ENCODE measurements around the gene PBXIP1.
A peak's percentile ranks its signal among the peaks of the same experiment; 100 is the strongest.
"Not testable (repeated sequence)": the region's sequence is repeated elsewhere in the genome, so short reads cannot be mapped to it uniquely, and the experiment has no call there.

Gene PBXIP1

DNA sequence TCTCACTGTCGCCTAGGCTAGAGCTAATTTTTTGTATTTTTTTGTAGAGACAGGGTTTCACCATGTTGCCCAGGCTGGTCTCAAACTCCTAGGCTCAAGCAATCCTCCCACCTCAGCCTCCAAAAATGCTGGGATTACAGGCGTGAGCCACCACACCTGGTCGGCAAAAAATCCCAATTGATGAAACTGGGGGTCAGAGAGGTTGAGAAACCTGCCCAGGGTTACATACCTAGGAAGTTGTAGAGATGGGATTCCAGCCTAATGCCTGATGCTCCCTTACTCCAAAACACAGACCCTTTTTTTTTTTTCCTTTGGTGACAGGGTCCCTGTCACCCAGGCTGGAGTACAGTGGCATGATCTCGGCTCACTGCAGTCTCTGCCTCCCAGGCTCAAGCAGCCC lies 30.8 kb upstream of the PBXIP1 start:
- Mint-ChIP-seq H3K4me1 (ENCODE audit: low read depth) (peaks cover 33% of the 10 kb centered on the region), H3K36me3 (ENCODE audit: low read depth) (peaks cover 56% of the 10 kb centered on the region)
- H3K27me3 Mint-ChIP-seq, DNase-seq, H3K4me3 Mint-ChIP-seq, H3K27ac Mint-ChIP-seq, H3K9me3 Mint-ChIP-seq: not testable (repeated sequence)

GRCh38 chr1:154983776-154984466 lies 28.0 kb upstream of the PBXIP1 start:
- peaks cover 34% of the 10 kb centered on the region for H3K36me3 Mint-ChIP-seq (ENCODE audit: low read depth)
- H3K9me3 Mint-ChIP-seq: no peaks in the 10 kb centered on the region
- no peak for DNase-seq
- H3K27me3 Mint-ChIP-seq: no peaks in the 10 kb centered on the region
- H3K4me1 Mint-ChIP-seq (ENCODE audit: low read depth): peaks cover 34% of the 10 kb centered on the region
- no peak overlapping the region for H3K4me3 Mint-ChIP-seq
- H3K27ac Mint-ChIP-seq: no peak overlapping the region

- peaks cover 25% of the 10 kb centered on the region for H3K4me1 Mint-ChIP-seq (ENCODE audit: low read depth)
- no peak within 1 kb of the TSS for H3K27ac Mint-ChIP-seq
- H3K9me3 Mint-ChIP-seq: no peaks in the 10 kb centered on the region
- DNase-seq: peak; percentile 94
- H3K36me3 Mint-ChIP-seq (ENCODE audit: low read depth): peaks cover 26% of the 10 kb centered on the region
- H3K4me3 Mint-ChIP-seq: no peak within 1 kb of the TSS
- no peaks in the 10 kb centered on the region for H3K27me3 Mint-ChIP-seq
Observed at GRCh38 chr1:154982897-154983648, 27.2 kb upstream of the PBXIP1 start, which contains the start of gene FLAD1. Gene FLAD1, plus strand, starts transcription at chr1:154983344. Its CDS starts 351 bp downstream, at chr1:154983695.

GRCh38 chr1:154982341-154982740 lies 26.4 kb upstream of the PBXIP1 start:
- no peak overlapping the region for H3K4me3 Mint-ChIP-seq
- no peaks in the 10 kb centered on the region for H3K9me3 Mint-ChIP-seq
- no peak for DNase-seq
- H3K27me3 Mint-ChIP-seq: no peaks in the 10 kb centered on the region
- H3K27ac Mint-ChIP-seq: no peak overlapping the region
- peaks cover 28% of the 10 kb centered on the region for H3K4me1 Mint-ChIP-seq (ENCODE audit: low read depth)
- peaks cover 18% of the 10 kb centered on the region for H3K36me3 Mint-ChIP-seq (ENCODE audit: low read depth)

DNA sequence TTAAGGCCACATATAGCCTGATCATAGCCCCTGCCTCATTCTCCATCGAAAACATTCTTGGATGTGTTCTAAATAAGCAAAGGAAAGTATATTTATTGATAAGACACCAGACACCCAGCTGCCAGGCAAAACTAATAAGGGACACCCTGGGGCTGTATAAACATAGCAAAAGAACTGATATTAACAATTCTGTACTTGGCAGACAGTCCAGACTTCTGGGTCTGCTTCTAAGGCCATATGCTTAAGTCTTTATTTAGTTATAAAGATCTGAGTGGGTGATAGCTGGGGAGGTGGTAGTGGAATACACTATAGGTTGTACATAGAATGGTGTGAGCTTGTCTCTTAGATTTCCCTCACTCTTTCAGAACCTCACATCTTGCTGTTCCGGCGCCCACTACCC lies 22.5 kb upstream of the PBXIP1 start:
- Mint-ChIP-seq H3K36me3 (ENCODE audit: low read depth) (no peaks in the 10 kb centered on the region), H3K27me3 (no peaks in the 10 kb centered on the region)

GRCh38 chr1:154977762-154978161 lies 21.9 kb upstream of the PBXIP1 start:
- DNase-seq; H3K9me3 Mint-ChIP-seq; H3K36me3 Mint-ChIP-seq (ENCODE audit: low read depth); H3K27me3 Mint-ChIP-seq: not testable (repeated sequence)
- peak overlapping the region; percentile 9 for H3K4me3 Mint-ChIP-seq
- H3K27ac Mint-ChIP-seq: peak overlapping the region; percentile 26
- peaks cover 17% of the 10 kb centered on the region for H3K4me1 Mint-ChIP-seq (ENCODE audit: low read depth)

More for the DNA sequence above, 22.5 kb upstream of the PBXIP1 start:
- no peak for DNase-seq
- H3K27ac Mint-ChIP-seq: peak overlapping the region; percentile 41
- no peak overlapping the region for H3K4me3 Mint-ChIP-seq
- H3K9me3 Mint-ChIP-seq: no peaks in the 10 kb centered on the region
- H3K4me1 Mint-ChIP-seq (ENCODE audit: low read depth): peaks cover 13% of the 10 kb centered on the region

DNA sequence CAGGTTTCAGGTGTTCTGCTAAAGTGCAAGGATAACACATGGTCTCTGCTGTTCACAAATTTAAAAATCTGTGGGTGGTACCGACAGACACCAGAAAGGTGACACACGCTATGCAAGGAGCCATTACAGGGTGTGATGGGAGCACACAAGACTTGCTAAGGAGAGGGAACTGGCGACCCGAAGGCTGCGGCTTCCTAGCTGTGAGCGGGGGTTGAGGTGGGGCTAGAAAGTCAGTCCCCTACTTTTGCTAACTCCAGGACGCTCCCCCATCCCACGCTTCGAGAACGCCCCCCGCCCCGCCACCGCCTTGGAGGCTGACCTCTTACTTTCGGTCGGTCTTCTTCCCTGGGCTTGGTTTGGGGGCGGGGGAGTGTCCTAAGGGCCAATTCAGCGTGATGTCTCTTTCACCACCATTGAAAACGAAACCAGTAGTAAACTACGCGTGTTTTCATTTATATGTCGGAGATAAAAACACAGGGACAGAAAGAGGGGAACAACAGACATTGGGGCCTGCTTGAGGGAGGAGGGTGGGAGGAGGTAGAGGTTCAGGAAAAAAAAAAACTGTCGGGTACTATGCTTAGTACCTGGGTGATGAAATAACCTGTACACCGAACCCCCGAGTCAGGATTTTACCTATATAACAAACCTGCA lies 19.6 kb upstream of the PBXIP1 start:
- no peaks in the 10 kb centered on the region for H3K9me3 Mint-ChIP-seq
- H3K4me3 Mint-ChIP-seq: no peak overlapping the region
- no peaks in the 10 kb centered on the region for H3K27me3 Mint-ChIP-seq
- peaks cover 19% of the 10 kb centered on the region for H3K36me3 Mint-ChIP-seq (ENCODE audit: low read depth)
- H3K27ac Mint-ChIP-seq: no peak overlapping the region
- H3K4me1 Mint-ChIP-seq (ENCODE audit: low read depth): peaks cover 32% of the 10 kb centered on the region
- DNase-seq: peak; percentile 78

- Mint-ChIP-seq H3K4me3 (no peak overlapping the region), H3K27me3 (no peaks in the 10 kb centered on the region), H3K27ac (no peak overlapping the region), H3K36me3 (ENCODE audit: low read depth) (peaks cover 19% of the 10 kb centered on the region), H3K4me1 (ENCODE audit: low read depth) (peaks cover 32% of the 10 kb centered on the region), H3K9me3 (no peaks in the 10 kb centered on the region)
- DNase-seq: peak; percentile 94
Observed at GRCh38 chr1:154974808-154975408, 19.0 kb upstream of the PBXIP1 start.

DNA sequence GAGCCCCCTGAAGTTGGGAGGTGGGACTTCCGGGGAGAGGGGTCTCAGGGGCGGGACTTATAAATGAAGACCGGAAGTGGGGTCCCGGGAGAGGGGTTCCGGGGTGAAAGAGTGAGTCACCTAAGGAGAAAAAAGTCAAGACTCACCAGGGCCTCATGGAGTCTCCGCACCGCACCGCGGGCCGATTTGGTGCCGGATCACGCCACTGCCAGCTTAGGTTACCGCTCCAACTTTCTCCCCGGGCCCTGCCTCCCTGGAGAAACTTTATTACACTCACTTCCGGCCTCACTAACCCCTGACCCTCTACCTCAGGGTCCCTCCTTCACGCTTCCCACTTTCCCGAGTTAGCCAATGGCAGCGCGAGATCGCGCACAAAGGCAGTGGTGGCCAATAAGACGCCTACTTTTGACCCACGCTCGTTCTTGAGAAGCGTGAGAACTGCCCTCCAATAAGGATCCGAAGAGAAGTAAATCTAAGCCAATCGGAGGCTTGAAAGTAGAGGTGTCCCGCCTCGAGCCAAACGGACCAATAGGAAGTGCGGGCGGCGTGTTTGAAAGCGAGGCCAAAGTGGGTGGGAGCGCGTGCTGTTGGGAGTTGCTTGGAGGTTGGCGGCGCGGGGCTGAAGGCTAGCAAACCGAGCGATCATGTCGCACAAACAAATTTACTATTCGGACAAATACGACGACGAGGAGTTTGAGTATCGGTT lies 18.4 kb upstream of the PBXIP1 start, which contains the start of gene CKS1B:
Gene CKS1B (plus strand): TSS at position 580 of the 706 bp plus-strand sequence. CDS start 65 bp downstream, at position 645.
- Mint-ChIP-seq H3K4me1 (ENCODE audit: low read depth) (peaks cover 35% of the 10 kb centered on the region), H3K27me3 (no peaks in the 10 kb centered on the region), H3K9me3 (no peaks in the 10 kb centered on the region), H3K27ac (no peak within 1 kb of the TSS), H3K4me3 (no peak within 1 kb of the TSS), H3K36me3 (ENCODE audit: low read depth) (peaks cover 24% of the 10 kb centered on the region)
- DNase-seq: no peak

GRCh38 chr1:154973344-154974101 lies 17.6 kb upstream of the PBXIP1 start:
- Mint-ChIP-seq H3K4me1 (ENCODE audit: low read depth) (peaks cover 39% of the 10 kb centered on the region), H3K27me3 (no peaks in the 10 kb centered on the region), H3K36me3 (ENCODE audit: low read depth) (peaks cover 31% of the 10 kb centered on the region), H3K4me3 (no peak overlapping the region), H3K27ac (no peak overlapping the region), H3K9me3 (no peaks in the 10 kb centered on the region)
- peak; percentile 93 for DNase-seq

DNA sequence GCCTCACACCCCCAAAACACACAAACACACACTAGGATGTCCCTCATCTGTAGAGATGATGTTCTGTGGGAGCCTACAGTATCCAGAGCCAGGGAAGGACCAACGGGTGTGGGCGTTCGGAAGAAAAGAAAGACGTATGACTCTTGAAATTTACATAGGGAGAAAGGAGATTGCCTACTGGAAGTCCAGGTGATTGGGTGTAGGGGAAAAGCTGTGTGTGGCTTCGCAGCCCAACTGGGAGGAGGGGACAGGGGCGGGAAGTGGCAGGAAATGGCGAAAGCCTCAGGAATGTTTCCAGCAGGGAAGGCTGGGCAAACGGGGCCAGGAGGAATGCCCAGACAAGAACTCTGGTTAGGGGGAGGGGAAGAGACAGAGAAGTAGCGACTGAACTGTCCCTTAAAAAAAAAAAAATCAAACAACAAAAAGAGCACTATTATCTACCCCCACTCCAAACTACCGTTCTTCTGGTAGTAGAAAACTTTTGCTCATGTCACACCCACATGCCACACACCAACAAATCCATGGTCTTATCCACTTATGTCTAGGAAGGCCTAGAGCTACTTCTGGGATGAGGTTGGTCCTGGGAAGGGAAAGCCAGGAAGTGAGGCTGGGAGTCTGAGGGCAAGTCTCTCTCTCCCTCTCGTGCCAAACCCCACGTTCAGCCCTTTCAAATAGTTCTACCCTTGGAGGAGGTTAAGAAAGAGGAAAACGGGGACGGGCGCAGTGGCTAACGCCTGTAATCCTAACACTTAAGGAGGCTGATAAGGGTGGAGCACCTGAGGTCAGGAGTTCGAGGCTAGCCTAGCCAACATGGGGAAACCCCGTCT lies 16.8 kb upstream of the PBXIP1 start:
- no peak overlapping the region for H3K27ac Mint-ChIP-seq

DNA sequence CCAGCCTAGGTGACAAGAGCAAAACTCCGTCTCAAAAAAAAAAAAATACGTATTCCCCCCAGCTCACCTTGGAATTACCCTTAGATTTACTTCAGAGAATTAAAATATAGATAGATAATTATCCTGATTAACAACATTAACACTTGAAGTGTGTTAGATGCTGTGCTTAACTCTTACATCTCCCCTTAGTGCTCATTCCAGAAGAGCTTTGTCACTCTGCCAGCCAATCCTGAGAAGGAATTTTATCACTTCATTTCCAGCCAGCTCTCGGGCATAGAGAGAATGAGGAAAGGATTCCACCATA lies 16.3 kb upstream of the PBXIP1 start:
- peaks cover 33% of the 10 kb centered on the region for H3K4me1 Mint-ChIP-seq (ENCODE audit: low read depth)
- H3K9me3 Mint-ChIP-seq: no peaks in the 10 kb centered on the region
- H3K4me3 Mint-ChIP-seq: no peak overlapping the region
- no peak overlapping the region for H3K27ac Mint-ChIP-seq
- peaks cover 45% of the 10 kb centered on the region for H3K36me3 Mint-ChIP-seq (ENCODE audit: low read depth)
- DNase-seq: no peak
- H3K27me3 Mint-ChIP-seq: no peaks in the 10 kb centered on the region

More for the DNA sequence above, 16.8 kb upstream of the PBXIP1 start:
- peaks cover 39% of the 10 kb centered on the region for H3K36me3 Mint-ChIP-seq (ENCODE audit: low read depth)
- peaks cover 37% of the 10 kb centered on the region for H3K4me1 Mint-ChIP-seq (ENCODE audit: low read depth)
- H3K4me3 Mint-ChIP-seq: no peak overlapping the region
- DNase-seq: no peak
- no peaks in the 10 kb centered on the region for H3K9me3 Mint-ChIP-seq
- no peaks in the 10 kb centered on the region for H3K27me3 Mint-ChIP-seq
